Epithelial cell of umbilical artery (primary cell): Measurements from ENCODE around the gene SPSB1. TPM values are rescaled to one million over a fixed set of nuclear protein-coding genes. Genes with fewer than 3 reads are reported as not detected.

Experiments used
- total RNA-seq: library from RNA; depleted of rRNA; stranded (reverse); fragments of >200 nt; gene quantifications from 2 replicates; pipeline ENCODE4 v1.2.3, GENCODE V29; 2014

Gene SPSB1
- total RNA-seq: 7.1 and 27.9 TPM in 2 replicates

GRCh38 chr1:9292361-9293240 is at the start of gene SPSB1:
Gene SPSB1 (plus strand): TSS chr1:9292894. CDS start chr1:9355892, 62,998 bp downstream.

Other genes with a start within 250 kb of the SPSB1 start
- gene SLC2A5, start 223.3 kb upstream of the SPSB1 start, total RNA-seq: not detected in 2 replicates
- gene GPR157, start 163.8 kb upstream of the SPSB1 start, total RNA-seq: 2.3 and 17.2 TPM in 2 replicates
- 9.4 and 10.2 TPM in 2 replicates for gene H6PD, start 58.1 kb upstream of the SPSB1 start, total RNA-seq
- gene SLC25A33, start 246.6 kb downstream of the SPSB1 start, total RNA-seq: 8.4 and 13.8 TPM in 2 replicates